Immature natural killer cell (primary cell): ENCODE data around the gene CAPN14. TPM values are rescaled to one million over a fixed set of nuclear protein-coding genes. Genes with fewer than 3 reads are reported as not detected.
A peak's percentile ranks its signal among the peaks of the same experiment; 100 is the strongest.

Experiments used
- DNase-seq, 3 donors: peaks; one replicate each; pipeline ENCODE4 v3.0.0; 2022; ENCODE audit warnings: mixed read lengths in 1 of 3
- H3K27ac Mint-ChIP-seq, 6 donors: one replicate each; pipeline ENCODE4 v1.8.0; 2020; ENCODE audit warnings: mixed read lengths in 6 of 6, mild to moderate bottlenecking in 5 of 6, inconsistent platforms in 4 of 6, moderate library complexity in 3 of 6
- H3K27me3 Mint-ChIP-seq, 3 donors: one replicate each; pipeline ENCODE4 v1.8.0; 2020 to 2021; ENCODE audit warnings: low read depth in 3 of 3, mild to moderate bottlenecking in 3 of 3, mixed read lengths in 3 of 3, moderate library complexity in 3 of 3, inconsistent platforms in 1 of 3
- H3K36me3 Mint-ChIP-seq, 3 donors: one replicate each; pipeline ENCODE4 v1.8.0; 2020; ENCODE audit warnings: mixed read lengths in 3 of 3, inconsistent platforms in 2 of 3, mild to moderate bottlenecking in 2 of 3
- H3K4me1 Mint-ChIP-seq, 2 donors: one replicate each; pipeline ENCODE4 v1.8.0; 2020; ENCODE audit warnings: inconsistent platforms in 2 of 2, mild to moderate bottlenecking in 2 of 2, mixed read lengths in 2 of 2, moderate library complexity in 1 of 2
- H3K4me3 Mint-ChIP-seq, 5 donors: one replicate each; pipeline ENCODE4 v1.8.0; 2020; ENCODE audit warnings: mild to moderate bottlenecking in 5 of 5, mixed read lengths in 5 of 5, inconsistent platforms in 3 of 5, moderate library complexity in 3 of 5
- H3K9me3 Mint-ChIP-seq, 6 donors: one replicate each; pipeline ENCODE4 v1.8.0; 2020; ENCODE audit warnings: mild to moderate bottlenecking in 6 of 6, mixed read lengths in 6 of 6, inconsistent platforms in 4 of 6, moderate library complexity in 3 of 6
- polyA plus RNA-seq, 3 donors: library from polyadenylated mRNA; unstranded; fragments of 300-500 nt; fragmentation: Illumina TruSeq; gene quantifications; one replicate each; pipeline ENCODE4 v1.2.3, GENCODE V29; 2021

Gene CAPN14
- not detected for polyA plus RNA-seq

GRCh38 chr2:31217465-31218200 lies at the start of gene CAPN14:
Gene CAPN14 (minus strand): TSS chr2:31217515. CDS start chr2:31205447, 12,068 bp downstream.
- peak within 1 kb of the TSS in 2 of 6 donors; percentile 33 to 51 for H3K27ac Mint-ChIP-seq
- no peak for DNase-seq

GRCh38 chr2:31266804-31267203 lies 49.5 kb upstream of the CAPN14 start:
- peaks cover 0 to 2% (median 2%) of the 10 kb centered on the region in 3 donors for H3K27me3 Mint-ChIP-seq
- no peaks in the 10 kb centered on the region for H3K9me3 Mint-ChIP-seq
- H3K4me3 Mint-ChIP-seq: no peak overlapping the region
- no peak overlapping the region for H3K27ac Mint-ChIP-seq
- peaks cover 0 to 17% (median 16%) of the 10 kb centered on the region in 3 donors for H3K36me3 Mint-ChIP-seq
- H3K4me1 Mint-ChIP-seq: no peaks in the 10 kb centered on the region
- no peak for DNase-seq

More at GRCh38 chr2:31217465-31218200, at the start of gene CAPN14:
- Mint-ChIP-seq H3K27me3 (peaks cover 0 to 8% (median 6%) of the 10 kb centered on the region in 3 donors), H3K4me3 (no peak within 1 kb of the TSS), H3K9me3 (no peaks in the 10 kb centered on the region), H3K4me1 (peaks cover 0 to 31% of the 10 kb centered on the region in 2 donors), H3K36me3 (no peaks in the 10 kb centered on the region)

GRCh38 chr2:31265234-31265633 lies 47.9 kb upstream of the CAPN14 start:
- Mint-ChIP-seq H3K4me3 (no peak overlapping the region), H3K27me3 (peaks cover 0 to 2% (median 2%) of the 10 kb centered on the region in 3 donors), H3K9me3 (no peaks in the 10 kb centered on the region), H3K27ac (no peak overlapping the region), H3K4me1 (no peaks in the 10 kb centered on the region), H3K36me3 (peaks cover 0 to 21% (median 20%) of the 10 kb centered on the region in 3 donors)
- no peak for DNase-seq

GRCh38 chr2:31263636-31264190 lies 46.4 kb upstream of the CAPN14 start:
- no peak overlapping the region for H3K4me3 Mint-ChIP-seq
- DNase-seq: no peak
- H3K27me3 Mint-ChIP-seq: peaks cover 0 to 2% (median 1%) of the 10 kb centered on the region in 3 donors
- peaks cover 0 to 21% (median 20%) of the 10 kb centered on the region in 3 donors for H3K36me3 Mint-ChIP-seq
- no peak overlapping the region for H3K27ac Mint-ChIP-seq
- H3K4me1 Mint-ChIP-seq: no peaks in the 10 kb centered on the region
- no peaks in the 10 kb centered on the region for H3K9me3 Mint-ChIP-seq

GRCh38 chr2:31260870-31261269 lies 43.6 kb upstream of the CAPN14 start:
- Mint-ChIP-seq H3K36me3 (peaks cover 0 to 17% (median 10%) of the 10 kb centered on the region in 3 donors), H3K27ac (no peak overlapping the region), H3K9me3 (no peaks in the 10 kb centered on the region), H3K4me1 (no peaks in the 10 kb centered on the region), H3K27me3 (peaks cover 0 to 3% (median 1%) of the 10 kb centered on the region in 3 donors), H3K4me3 (no peak overlapping the region)
- no peak for DNase-seq

- H3K27ac Mint-ChIP-seq: no peak overlapping the region
- no peak overlapping the region for H3K4me3 Mint-ChIP-seq
- H3K27me3 Mint-ChIP-seq: peaks cover 0 to 3% (median 1%) of the 10 kb centered on the region in 3 donors
- H3K36me3 Mint-ChIP-seq: peaks cover 3 to 12% (median 10%) of the 10 kb centered on the region in 3 donors
- no peaks in the 10 kb centered on the region for H3K9me3 Mint-ChIP-seq
- no peak for DNase-seq
- H3K4me1 Mint-ChIP-seq: no peaks in the 10 kb centered on the region
These were observed 41.8 kb upstream of the CAPN14 start for GRCh38 chr2:31259075-31259474.

- H3K27ac Mint-ChIP-seq: no peak overlapping the region
- no peaks in the 10 kb centered on the region for H3K9me3 Mint-ChIP-seq
- peaks cover 0 to 3% (median 1%) of the 10 kb centered on the region in 3 donors for H3K27me3 Mint-ChIP-seq
- H3K4me1 Mint-ChIP-seq: no peaks in the 10 kb centered on the region
- DNase-seq: no peak
- H3K4me3 Mint-ChIP-seq: no peak overlapping the region
- H3K36me3 Mint-ChIP-seq: peaks cover 3 to 12% (median 10%) of the 10 kb centered on the region in 3 donors
These were observed 41.0 kb upstream of the CAPN14 start for GRCh38 chr2:31258351-31258750.

- Mint-ChIP-seq H3K4me1 (peaks cover 0 to 2% of the 10 kb centered on the region in 2 donors), H3K27me3 (peaks cover 0 to 3% (median 1%) of the 10 kb centered on the region in 3 donors), H3K4me3 (no peak overlapping the region), H3K9me3 (no peaks in the 10 kb centered on the region), H3K27ac (no peak overlapping the region), H3K36me3 (peaks cover 3 to 7% (median 5%) of the 10 kb centered on the region in 3 donors)
- no peak for DNase-seq
These were observed 39.5 kb upstream of the CAPN14 start for GRCh38 chr2:31256611-31257382.

GRCh38 chr2:31255911-31256571 lies 38.7 kb upstream of the CAPN14 start:
- H3K4me3 Mint-ChIP-seq: no peak overlapping the region
- H3K36me3 Mint-ChIP-seq: peaks cover 1 to 7% (median 3%) of the 10 kb centered on the region in 3 donors
- H3K27ac Mint-ChIP-seq: no peak overlapping the region

GRCh38 chr2:31254237-31255203 lies 37.2 kb upstream of the CAPN14 start:
- Mint-ChIP-seq H3K27ac (no peak overlapping the region), H3K4me1 (peaks cover 0 to 2% of the 10 kb centered on the region in 2 donors), H3K4me3 (no peak overlapping the region), H3K36me3 (peaks cover 0 to 4% (median 3%) of the 10 kb centered on the region in 3 donors), H3K9me3 (no peaks in the 10 kb centered on the region), H3K27me3 (peaks cover 0 to 1% (median 1%) of the 10 kb centered on the region in 3 donors)
- DNase-seq: no peak

More at GRCh38 chr2:31255911-31256571, 38.7 kb upstream of the CAPN14 start:
- peaks cover 0 to 2% of the 10 kb centered on the region in 2 donors for H3K4me1 Mint-ChIP-seq
- DNase-seq: no peak
- H3K27me3 Mint-ChIP-seq: peaks cover 0 to 3% (median 1%) of the 10 kb centered on the region in 3 donors
- H3K9me3 Mint-ChIP-seq: no peaks in the 10 kb centered on the region

- H3K36me3 Mint-ChIP-seq: peaks cover 0 to 4% (median 3%) of the 10 kb centered on the region in 3 donors
- peaks cover 0 to 1% (median 0%) of the 10 kb centered on the region in 3 donors for H3K27me3 Mint-ChIP-seq
- no peak for DNase-seq
- no peaks in the 10 kb centered on the region for H3K9me3 Mint-ChIP-seq
- H3K4me3 Mint-ChIP-seq: no peak overlapping the region
- no peak overlapping the region for H3K27ac Mint-ChIP-seq
- H3K4me1 Mint-ChIP-seq: peaks cover 0 to 2% of the 10 kb centered on the region in 2 donors
These were observed 36.2 kb upstream of the CAPN14 start for GRCh38 chr2:31253356-31254131.

GRCh38 chr2:31251851-31252250 lies 34.5 kb upstream of the CAPN14 start:
- Mint-ChIP-seq H3K4me3 (no peak overlapping the region), H3K36me3 (peaks cover 0 to 8% (median 5%) of the 10 kb centered on the region in 3 donors), H3K27ac (no peak overlapping the region), H3K4me1 (peaks cover 0 to 2% of the 10 kb centered on the region in 2 donors), H3K27me3 (peaks cover 0 to 2% (median 0%) of the 10 kb centered on the region in 3 donors), H3K9me3 (no peaks in the 10 kb centered on the region)
- DNase-seq: no peak
